Measurements from ENCODE around the gene CX3CR1. TPM values are rescaled to one million over a fixed set of nuclear protein-coding genes. Genes with fewer than 3 reads are reported as not detected.

Gene CX3CR1
- total RNA-seq, 4 donors from 2014 or later, result not detected

- no peaks in the 10 kb centered on the region for H3K27me3 ChIP-seq
- no peak for DNase-seq
- H3K27ac ChIP-seq, result no peak overlapping the region
- H3K4me1 ChIP-seq, result no peaks in the 10 kb centered on the region
- no peaks in the 10 kb centered on the region for H3K36me3 ChIP-seq
- no peak overlapping the region for H3K4me3 ChIP-seq
- H3K9me3 ChIP-seq, result no peaks in the 10 kb centered on the region
- no peak for TF ChIP-seq POLR2A (IDR thresholded peaks at IDR 0.05)
- TF ChIP-seq, protein P1, sequence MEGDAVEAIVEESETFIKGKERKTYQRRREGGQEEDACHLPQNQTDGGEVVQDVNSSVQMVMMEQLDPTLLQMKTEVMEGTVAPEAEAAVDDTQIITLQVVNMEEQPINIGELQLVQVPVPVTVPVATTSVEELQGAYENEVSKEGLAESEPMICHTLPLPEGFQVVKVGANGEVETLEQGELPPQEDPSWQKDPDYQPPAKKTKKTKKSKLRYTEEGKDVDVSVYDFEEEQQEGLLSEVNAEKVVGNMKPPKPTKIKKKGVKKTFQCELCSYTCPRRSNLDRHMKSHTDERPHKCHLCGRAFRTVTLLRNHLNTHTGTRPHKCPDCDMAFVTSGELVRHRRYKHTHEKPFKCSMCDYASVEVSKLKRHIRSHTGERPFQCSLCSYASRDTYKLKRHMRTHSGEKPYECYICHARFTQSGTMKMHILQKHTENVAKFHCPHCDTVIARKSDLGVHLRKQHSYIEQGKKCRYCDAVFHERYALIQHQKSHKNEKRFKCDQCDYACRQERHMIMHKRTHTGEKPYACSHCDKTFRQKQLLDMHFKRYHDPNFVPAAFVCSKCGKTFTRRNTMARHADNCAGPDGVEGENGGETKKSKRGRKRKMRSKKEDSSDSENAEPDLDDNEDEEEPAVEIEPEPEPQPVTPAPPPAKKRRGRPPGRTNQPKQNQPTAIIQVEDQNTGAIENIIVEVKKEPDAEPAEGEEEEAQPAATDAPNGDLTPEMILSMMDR (IDR thresholded peaks at IDR 0.05), result no peak
These were observed 59.3 kb downstream of the CX3CR1 start for GRCh38 chr3:39220407-39221140.

GRCh38 chr3:39219702-39220101, 60.1 kb downstream of the CX3CR1 start:
- no peak for DNase-seq

GRCh38 chr3:39216176-39216790, 63.6 kb downstream of the CX3CR1 start:
- TF ChIP-seq, protein P1 (IDR thresholded peaks at IDR 0.05), result no peak
- TF ChIP-seq POLR2A (IDR thresholded peaks at IDR 0.05), result no peak
- no peak for DNase-seq

More at GRCh38 chr3:39219702-39220101, 60.1 kb downstream of the CX3CR1 start:
- Histone ChIP-seq H3K9me3 (no peaks in the 10 kb centered on the region), H3K4me3 (no peak overlapping the region), H3K27me3 (no peaks in the 10 kb centered on the region), H3K4me1 (no peaks in the 10 kb centered on the region), H3K36me3 (no peaks in the 10 kb centered on the region), H3K27ac (no peak overlapping the region)
- TF ChIP-seq POLR2A (IDR thresholded peaks at IDR 0.05), result no peak
- TF ChIP-seq, protein P1 (IDR thresholded peaks at IDR 0.05), result no peak

DNA sequence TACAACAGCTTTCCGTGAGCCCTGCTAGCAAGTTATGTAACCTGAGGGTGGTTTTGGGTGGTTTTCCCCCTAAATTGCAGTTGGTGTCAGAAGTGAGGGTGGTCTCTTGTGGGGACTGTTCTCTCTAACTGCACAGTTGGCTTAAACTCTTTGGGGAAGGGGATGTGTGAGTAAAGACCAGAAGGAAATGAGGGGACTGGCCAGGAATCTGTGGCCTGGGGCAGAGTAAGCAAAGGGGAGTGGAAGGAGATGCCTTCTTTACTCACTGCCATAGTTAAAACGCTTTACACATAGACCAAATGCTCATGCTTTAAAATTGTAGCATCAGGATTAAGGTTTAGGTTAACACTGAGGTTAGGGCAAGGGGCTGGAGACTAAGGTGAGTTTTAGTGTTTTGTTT, 66.2 kb downstream of the CX3CR1 start:
- Histone ChIP-seq H3K9me3 (no peaks in the 10 kb centered on the region), H3K36me3 (no peaks in the 10 kb centered on the region), H3K27ac (no peak overlapping the region), H3K4me3 (no peak overlapping the region), H3K27me3 (no peaks in the 10 kb centered on the region), H3K4me1 (peaks cover 0 to under 1% (median 0%) of the 10 kb centered on the region in 4 donors)
- DNase-seq, result no peak
- TF ChIP-seq, protein P1 (IDR thresholded peaks at IDR 0.05), result no peak
- TF ChIP-seq POLR2A (IDR thresholded peaks at IDR 0.05), result no peak

More at GRCh38 chr3:39216176-39216790, 63.6 kb downstream of the CX3CR1 start:
- Histone ChIP-seq H3K36me3 (no peaks in the 10 kb centered on the region), H3K27me3 (no peaks in the 10 kb centered on the region), H3K9me3 (no peaks in the 10 kb centered on the region), H3K27ac (no peak overlapping the region), H3K4me1 (no peaks in the 10 kb centered on the region), H3K4me3 (no peak overlapping the region)

Other genes with a start within 250 kb of the CX3CR1 start
- gene SCN11A, start 228.1 kb downstream of the CX3CR1 start, total RNA-seq, result 1 to 10 TPM in 1 of 4 donors, under 1 TPM in 2, not detected in 1; 0.28 to 1.7 (median 0.67) TPM
- gene WDR48, start 228.0 kb downstream of the CX3CR1 start, total RNA-seq, result 10 to 100 TPM; 24.2 to 35.5 (median 31.2) TPM
- gene GORASP1, start 172.4 kb downstream of the CX3CR1 start, total RNA-seq, result 100 to 1,000 TPM in 3 of 4 donors, 10 to 100 TPM in 1; 85.8 to 145 (median 128) TPM
- 10 to 100 TPM in 2 of 4 donors, 1 to 10 TPM in 2; 8.4 to 41.3 (median 19.1) TPM for gene TTC21A, start 172.4 kb downstream of the CX3CR1 start, total RNA-seq
- gene CSRNP1, start 126.4 kb downstream of the CX3CR1 start, total RNA-seq, result 10 to 100 TPM; 19.0 to 40.5 (median 29.4) TPM
- gene XIRP1, start 87.4 kb downstream of the CX3CR1 start, total RNA-seq, result under 1 TPM in 1 of 4 donors, not detected in 3; 0.76 TPM
- not detected for gene CCR8, start 49.7 kb upstream of the CX3CR1 start, total RNA-seq
- 10 to 100 TPM; 15.8 to 35.5 (median 28.4) TPM for gene SLC25A38, start 103.3 kb upstream of the CX3CR1 start, total RNA-seq
- gene RPSA, start 126.7 kb upstream of the CX3CR1 start, total RNA-seq, result 1,000 to 10,000 TPM in 1 of 4 donors, 100 to 1,000 TPM in 3; 298 to 1,413 (median 477) TPM
- not detected for gene MOBP, start 187.6 kb upstream of the CX3CR1 start, total RNA-seq

Data from Peyer's patch (tissue), 4 donors.